Measurements from ENCODE around the gene DGCR2. TPM values are rescaled to one million over a fixed set of nuclear protein-coding genes. Genes with fewer than 3 reads are reported as not detected.

Gene DGCR2
- 36.0 and 36.1 TPM in 2 replicates for total RNA-seq

GRCh38 chr22:19122143-19122751, at the start of gene DGCR2:
TSS of gene DGCR2 (minus strand) at chr22:19122412. CDS start at chr22:19122206, 206 bp downstream.

GRCh38 chr22:19149991-19150390, 27.8 kb upstream of the DGCR2 start, which contains the start of gene GSC2:
TSS of gene GSC2 (minus strand) at chr22:19150292. CDS start at chr22:19150283, 9 bp downstream.

DNA sequence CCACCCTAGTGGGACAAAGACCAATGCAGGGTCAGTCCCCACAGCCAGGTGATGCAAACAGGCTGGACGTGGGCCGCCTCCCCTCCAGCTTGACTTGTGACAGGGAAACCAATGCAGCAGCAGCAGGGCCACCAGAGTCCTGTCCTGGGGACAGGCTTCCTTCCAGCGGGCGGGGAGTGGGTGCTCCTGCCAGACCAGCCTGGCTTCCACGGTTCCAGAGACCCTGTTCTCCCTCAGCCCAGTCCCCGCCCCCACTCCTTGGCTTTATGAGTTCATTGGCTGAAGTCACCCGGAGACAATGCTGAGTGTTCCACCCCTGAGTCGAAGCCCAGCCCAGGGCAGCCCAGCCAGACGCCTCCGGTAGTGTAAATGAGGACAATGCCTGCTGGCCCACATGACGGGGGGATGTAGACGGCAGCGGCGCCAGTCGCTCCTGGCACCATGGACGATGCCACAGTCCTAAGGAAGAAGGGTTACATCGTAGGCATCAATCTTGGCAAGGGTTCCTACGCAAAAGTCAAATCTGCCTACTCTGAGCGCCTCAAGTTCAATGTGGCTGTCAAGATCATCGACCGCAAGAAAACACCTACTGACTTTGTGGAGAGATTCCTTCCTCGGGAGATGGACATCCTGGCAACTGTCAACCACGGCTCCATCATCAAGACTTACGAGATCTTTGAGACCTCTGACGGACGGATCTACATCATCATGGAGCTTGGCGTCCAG, 8.9 kb upstream of the DGCR2 start, which contains the start of gene TSSK2:
Gene TSSK2, plus strand, starts transcription at position 350 of the 726 bp plus-strand sequence. Its CDS starts 92 bp downstream, at position 442.

Other genes with a start within 250 kb of the DGCR2 start
- 2.5 TPM in 1 of 2 replicates, not detected in the other for gene DGCR6, start 216.1 kb downstream of the DGCR2 start, total RNA-seq
- not detected in 2 replicates for gene PRODH, start 186.1 kb downstream of the DGCR2 start, total RNA-seq
- gene TSSK2, start 8.9 kb upstream of the DGCR2 start, total RNA-seq = not detected in 2 replicates
- gene ESS2, start 22.2 kb upstream of the DGCR2 start, total RNA-seq = 23.3 and 23.9 TPM in 2 replicates
- not detected in 2 replicates for gene GSC2, start 27.9 kb upstream of the DGCR2 start, total RNA-seq
- gene SLC25A1, start 56.3 kb upstream of the DGCR2 start, total RNA-seq = 241 and 248 TPM in 2 replicates
- gene CLTCL1, start 169.3 kb upstream of the DGCR2 start, total RNA-seq = 4.5 and 4.9 TPM in 2 replicates

All from bronchus fibroblast of lung (primary cell).